Measurements from ENCODE around the gene PLTP. TPM values are rescaled to one million over a fixed set of nuclear protein-coding genes. Genes with fewer than 3 reads are reported as not detected.
"Not testable (repeated sequence)": the region's sequence is repeated elsewhere in the genome, so short reads cannot be mapped to it uniquely, and the experiment has no call there.

The PLTP gene
- total and polyA plus RNA-seq, 8 donors: 35.5 to 158 (median 85.4) TPM

DNA sequence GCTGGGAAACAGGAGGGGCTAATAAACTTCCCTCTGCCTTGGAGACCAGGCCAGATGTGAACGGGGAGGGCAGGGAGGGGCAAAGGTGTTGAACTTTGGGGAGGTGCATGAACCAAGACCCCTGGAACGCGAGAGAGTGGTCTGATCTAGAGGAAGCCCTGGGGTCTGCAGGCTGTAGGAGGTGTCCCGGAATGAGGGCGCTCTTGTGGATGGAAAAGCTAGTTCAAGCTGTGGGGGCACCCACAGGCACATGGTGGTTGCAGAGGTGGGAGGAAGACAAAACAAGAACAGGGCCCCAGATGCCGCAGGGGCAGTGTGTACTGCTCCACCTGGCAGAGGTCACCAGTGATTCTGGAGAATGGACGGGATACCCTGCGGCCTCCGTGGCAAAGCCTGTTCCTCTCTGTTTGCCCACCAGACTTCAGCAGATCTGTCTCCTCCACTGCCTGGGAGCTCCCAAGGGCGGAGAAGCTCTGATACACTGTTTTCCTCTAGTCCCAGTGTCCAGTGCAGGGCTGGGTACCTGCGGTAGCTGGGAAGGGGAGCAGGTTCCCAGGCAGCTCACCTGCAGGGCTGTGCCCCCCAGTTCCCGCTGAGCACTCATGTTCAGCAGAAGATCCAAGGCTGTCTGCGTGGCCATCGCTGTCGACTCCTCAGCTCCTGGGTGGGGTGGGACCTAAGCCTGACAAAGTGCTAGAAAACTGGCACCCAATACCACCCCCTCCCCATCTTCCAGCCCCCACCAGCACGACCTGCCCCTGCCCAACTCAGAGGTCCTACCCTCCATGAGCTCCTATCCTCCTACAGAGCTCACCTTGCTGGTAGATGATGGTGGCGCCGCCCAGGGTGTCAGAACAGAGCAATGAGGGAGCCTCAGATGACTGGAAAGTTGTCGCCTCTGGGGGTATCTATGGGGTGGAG lies 45.3 kb upstream of the PLTP start:
- no peaks in the 10 kb centered on the region for H3K9me3 ChIP-seq
- no peaks in the 10 kb centered on the region for H3K27me3 ChIP-seq
- TF ChIP-seq, protein P1, sequence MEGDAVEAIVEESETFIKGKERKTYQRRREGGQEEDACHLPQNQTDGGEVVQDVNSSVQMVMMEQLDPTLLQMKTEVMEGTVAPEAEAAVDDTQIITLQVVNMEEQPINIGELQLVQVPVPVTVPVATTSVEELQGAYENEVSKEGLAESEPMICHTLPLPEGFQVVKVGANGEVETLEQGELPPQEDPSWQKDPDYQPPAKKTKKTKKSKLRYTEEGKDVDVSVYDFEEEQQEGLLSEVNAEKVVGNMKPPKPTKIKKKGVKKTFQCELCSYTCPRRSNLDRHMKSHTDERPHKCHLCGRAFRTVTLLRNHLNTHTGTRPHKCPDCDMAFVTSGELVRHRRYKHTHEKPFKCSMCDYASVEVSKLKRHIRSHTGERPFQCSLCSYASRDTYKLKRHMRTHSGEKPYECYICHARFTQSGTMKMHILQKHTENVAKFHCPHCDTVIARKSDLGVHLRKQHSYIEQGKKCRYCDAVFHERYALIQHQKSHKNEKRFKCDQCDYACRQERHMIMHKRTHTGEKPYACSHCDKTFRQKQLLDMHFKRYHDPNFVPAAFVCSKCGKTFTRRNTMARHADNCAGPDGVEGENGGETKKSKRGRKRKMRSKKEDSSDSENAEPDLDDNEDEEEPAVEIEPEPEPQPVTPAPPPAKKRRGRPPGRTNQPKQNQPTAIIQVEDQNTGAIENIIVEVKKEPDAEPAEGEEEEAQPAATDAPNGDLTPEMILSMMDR (IDR thresholded peaks at IDR 0.05): no peak
- H3K4me1 ChIP-seq: no peaks in the 10 kb centered on the region
- peaks cover 0 to 53% (median 39%) of the 10 kb centered on the region in 3 donors for H3K36me3 ChIP-seq
- DNase-seq: peak in 3 of 6 donors; percentile 1 to 48 (median 12)
- no peak for FAIRE-seq
- H3K27ac ChIP-seq: no peak overlapping the region
- WGBS, 2 donors: 91% methylated on average over 19 of the region's 19 CpGs
- ATAC-seq: no peak
- no peak overlapping the region for H3K4me3 ChIP-seq
- intact Hi-C loops (cut with DNase I): no loop called here

DNA sequence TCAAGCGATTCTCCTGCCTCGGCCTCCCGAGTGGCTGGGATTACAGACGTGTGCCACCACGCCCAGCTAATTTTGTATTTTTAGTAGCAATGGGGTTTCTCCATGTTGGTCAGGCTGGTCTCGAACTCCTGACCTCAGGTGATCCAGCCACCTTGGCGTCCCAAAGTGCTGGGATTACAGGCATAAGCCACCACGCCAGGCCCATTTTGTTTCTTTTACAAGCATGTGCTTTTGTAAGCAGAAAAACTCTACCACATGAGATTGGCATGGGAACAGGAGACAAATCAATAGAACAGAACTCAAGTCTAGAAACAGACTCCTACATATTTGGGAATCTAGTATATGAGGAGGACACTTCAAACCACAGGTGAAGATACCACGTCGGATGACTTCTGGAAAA lies 44.4 kb upstream of the PLTP start:
- ATAC-seq; H3K9me3 ChIP-seq; H3K4me3 ChIP-seq; H3K4me1 ChIP-seq; FAIRE-seq; intact Hi-C loops (cut with DNase I); H3K27ac ChIP-seq; H3K27me3 ChIP-seq: not testable (repeated sequence)
- peak in 4 of 6 donors; percentile 1 to 9 (median 4) for DNase-seq
- WGBS, 2 donors: 92 to 96% methylated on average over 10 of the region's 10 CpGs
- H3K36me3 ChIP-seq: peaks cover 0 to 54% (median 32%) of the 10 kb centered on the region in 3 donors

DNA sequence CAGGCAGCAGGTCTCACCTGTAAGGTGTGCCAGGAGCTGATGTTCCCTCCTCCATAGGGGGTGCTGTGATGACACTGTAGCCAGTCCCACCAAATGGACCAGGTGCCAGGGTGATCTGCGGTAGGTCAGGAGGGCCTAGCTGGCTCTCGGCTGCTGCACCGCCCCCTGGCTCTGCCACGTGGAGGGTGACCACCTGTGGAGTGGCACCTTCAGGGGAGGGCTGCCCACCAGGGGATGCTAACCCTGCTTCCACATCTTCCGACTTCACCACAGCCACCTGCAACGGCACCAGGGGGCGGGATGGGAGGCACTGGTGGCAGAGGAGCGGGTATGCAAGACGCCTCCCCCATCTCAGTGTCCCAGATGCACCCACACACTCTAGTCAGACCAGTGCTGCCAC lies 41.7 kb upstream of the PLTP start:
- no peaks in the 10 kb centered on the region for H3K4me1 ChIP-seq
- no peak for ATAC-seq
- no peak for FAIRE-seq
- WGBS, 2 donors: 93 to 94% methylated on average over 9 of the region's 9 CpGs
- no peak overlapping the region for H3K27ac ChIP-seq
- no peaks in the 10 kb centered on the region for H3K27me3 ChIP-seq
- H3K9me3 ChIP-seq: no peaks in the 10 kb centered on the region
- intact Hi-C loops (cut with DNase I): no loop called here
- peak in 2 of 6 donors; percentile 48 to 61 for DNase-seq
- H3K4me3 ChIP-seq: no peak overlapping the region
- TF ChIP-seq, protein P1 (IDR thresholded peaks at IDR 0.05): no peak
- H3K36me3 ChIP-seq: peaks cover 0 to 46% (median 15%) of the 10 kb centered on the region in 3 donors

DNA sequence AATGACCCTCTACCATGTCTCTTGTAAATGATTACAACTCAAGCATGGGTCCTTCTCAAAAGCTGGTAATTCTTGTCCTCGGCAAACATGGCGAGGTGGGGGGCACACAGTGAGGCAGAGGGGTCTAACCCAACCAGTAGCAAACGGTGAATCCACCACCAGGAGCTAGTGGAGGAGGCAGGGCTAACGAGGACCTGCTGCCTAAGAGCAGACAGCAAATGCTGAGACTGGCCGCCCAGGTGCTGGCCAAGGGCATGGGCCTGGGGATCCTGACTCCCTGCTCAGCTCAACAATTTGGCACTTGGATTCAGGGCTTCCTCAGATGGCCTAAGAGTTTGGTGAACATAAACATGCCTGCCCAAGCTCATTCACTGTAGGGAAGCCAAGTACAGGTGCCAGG lies 40.9 kb upstream of the PLTP start:
- Histone ChIP-seq H3K9me3 (no peaks in the 10 kb centered on the region), H3K36me3 (peaks cover 0 to 46% (median 15%) of the 10 kb centered on the region in 3 donors), H3K27me3 (no peaks in the 10 kb centered on the region), H3K4me3 (no peak overlapping the region), H3K4me1 (no peaks in the 10 kb centered on the region), H3K27ac (no peak overlapping the region)
- TF ChIP-seq, protein P1 (IDR thresholded peaks at IDR 0.05): no peak
- no peak for ATAC-seq
- intact Hi-C loops (cut with DNase I): no loop called here
- peak in 2 of 6 donors; percentile 11 to 43 for DNase-seq
- no peak for FAIRE-seq
- WGBS, 2 donors: 90 to 92% methylated on average over 5 of the region's 5 CpGs

DNA sequence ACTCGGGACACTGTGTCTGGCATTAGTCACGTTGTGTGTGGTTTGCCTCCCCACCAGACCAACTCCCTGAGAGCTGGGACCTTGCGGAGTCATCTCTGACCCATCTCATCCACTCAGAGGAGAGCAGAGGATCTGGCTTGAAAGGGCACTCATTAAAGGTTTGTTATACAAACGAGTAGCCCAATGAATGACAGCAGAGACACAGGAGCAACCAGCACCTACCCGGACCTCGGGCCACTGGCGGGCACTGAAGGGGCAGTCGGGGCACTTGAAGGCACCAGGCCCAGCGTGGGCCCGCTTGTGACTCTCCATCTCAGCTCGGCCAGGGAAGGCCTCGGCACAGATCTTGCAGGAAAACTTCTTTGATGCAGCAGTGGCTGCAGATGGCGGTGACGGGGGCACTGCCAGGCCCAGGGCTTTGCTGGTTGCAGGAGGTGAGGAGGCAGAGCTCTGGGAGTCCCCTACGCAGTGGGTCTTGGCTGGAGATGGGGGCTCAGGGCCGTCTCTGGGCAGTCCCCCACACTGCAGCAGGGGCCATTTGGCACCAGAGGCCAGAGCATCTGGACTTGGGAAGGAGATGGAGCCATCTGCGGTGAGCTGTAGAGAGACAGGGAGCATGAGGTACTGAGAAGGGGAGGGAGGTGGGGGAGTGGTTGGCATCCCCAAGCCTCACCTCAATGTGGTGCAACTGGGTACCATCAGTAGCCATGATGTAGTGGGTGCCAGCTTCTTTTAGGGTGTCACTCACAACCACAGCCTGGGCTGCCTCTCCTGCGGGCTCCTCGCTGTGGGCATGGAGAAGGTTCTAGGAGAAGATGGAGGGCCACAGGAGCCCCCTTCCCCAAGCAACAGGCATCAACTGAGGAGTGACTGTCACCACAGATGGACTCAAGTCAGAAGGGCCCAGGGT lies 40.2 kb upstream of the PLTP start:
- ATAC-seq (no peak), DNase-seq (peak in 2 of 6 donors; percentile 19 to 23), FAIRE-seq (no peak)
- TF ChIP-seq, protein P1 (IDR thresholded peaks at IDR 0.05): no peak
- Histone ChIP-seq H3K27me3 (no peaks in the 10 kb centered on the region), H3K36me3 (peaks cover 0 to 45% (median 19%) of the 10 kb centered on the region in 3 donors), H3K9me3 (no peaks in the 10 kb centered on the region), H3K4me1 (peaks cover 0 to 1% (median 0%) of the 10 kb centered on the region in 3 donors), H3K27ac (no peak overlapping the region), H3K4me3 (no peak overlapping the region)
- intact Hi-C loops (cut with DNase I): no loop called here
- 89 to 93% methylated on average over 19 of the region's 19 CpGs for WGBS, 2 donors
